SK-N-SH (cell line): ENCODE measurements around the gene PTGR3.

ENCODE experiments used
- EP300 ChIP-seq, 2 experiments: IDR thresholded peaks; 2 replicates each; pipeline versions ENCODE4 v1.4.0 to v1.6.1; 2012; ENCODE audit warnings: borderline replicate concordance in 1 of 2, low read depth in 1 of 2, low read length in 1 of 2
- NFIC ChIP-seq: IDR thresholded peaks from 2 replicates; pipeline ENCODE4 v1.4.0; 2012; ENCODE audit warnings: borderline replicate concordance

DNA sequence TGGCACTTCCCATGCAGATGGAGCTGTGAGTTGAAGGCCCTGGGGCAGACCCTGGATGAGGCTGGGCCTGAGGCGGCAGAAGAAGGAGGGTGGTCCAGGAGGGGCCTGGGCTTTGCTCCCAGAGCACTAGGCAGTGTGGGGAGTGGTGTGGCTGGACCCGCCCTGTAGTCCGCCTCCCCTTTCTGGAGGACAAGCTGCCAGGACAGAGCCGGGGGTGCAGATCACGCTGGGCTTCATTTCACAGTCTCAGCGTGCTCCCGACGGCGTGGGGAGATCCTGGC is 49.8 kb downstream of the PTGR3 start:
- no peak for TF ChIP-seq EP300 (IDR thresholded peaks at IDR 0.05; ENCODE audit: borderline replicate concordance in 1 of 2, low read depth in 1 of 2, low read length in 1 of 2)
- no peak for TF ChIP-seq NFIC
